Eye (tissue), 1 donor: ENCODE results near the gene TIE1.

ENCODE experiments used
- DNase-seq: peaks from one replicate; pipeline ENCODE4 v3.0.0-alpha.2; 2015

Gene TIE1

DNA sequence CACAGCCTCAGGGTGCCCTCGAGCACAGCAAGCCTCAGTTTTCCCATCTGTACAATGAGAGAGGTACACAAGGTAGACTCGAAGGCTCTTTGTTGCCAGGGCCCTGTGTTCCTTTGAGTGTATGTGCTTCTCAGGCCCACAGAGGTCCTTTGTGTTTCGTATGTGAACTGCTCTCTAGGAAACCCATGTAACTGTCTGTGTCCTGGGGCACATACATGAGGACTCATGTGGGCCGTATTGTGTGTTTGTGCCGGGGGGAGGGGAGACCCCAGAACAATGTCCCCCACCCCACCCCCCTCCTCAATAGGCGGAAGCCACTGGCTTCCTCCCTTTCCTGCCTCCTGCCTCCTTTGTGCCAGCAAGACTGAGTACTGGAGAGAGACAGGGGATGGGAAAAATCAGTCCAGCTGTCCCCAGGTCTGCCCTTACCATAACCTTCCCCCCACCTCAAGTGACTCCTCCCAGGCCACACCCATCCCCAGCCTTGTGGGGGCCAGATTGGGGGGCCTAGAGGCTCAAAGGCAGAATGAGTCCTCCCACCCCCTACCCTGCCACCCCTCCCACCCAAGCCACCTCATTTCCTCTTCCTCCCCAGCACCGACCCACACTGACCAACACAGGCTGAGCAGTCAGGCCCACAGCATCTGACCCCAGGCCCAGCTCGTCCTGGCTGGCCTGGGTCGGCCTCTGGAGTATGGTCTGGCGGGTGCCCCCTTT, at the start of gene TIE1:
Gene TIE1 (plus strand): TSS at position 605 of the 717 bp plus-strand sequence. CDS start 90 bp downstream, at position 695.
- DNase-seq: no peak

DNA sequence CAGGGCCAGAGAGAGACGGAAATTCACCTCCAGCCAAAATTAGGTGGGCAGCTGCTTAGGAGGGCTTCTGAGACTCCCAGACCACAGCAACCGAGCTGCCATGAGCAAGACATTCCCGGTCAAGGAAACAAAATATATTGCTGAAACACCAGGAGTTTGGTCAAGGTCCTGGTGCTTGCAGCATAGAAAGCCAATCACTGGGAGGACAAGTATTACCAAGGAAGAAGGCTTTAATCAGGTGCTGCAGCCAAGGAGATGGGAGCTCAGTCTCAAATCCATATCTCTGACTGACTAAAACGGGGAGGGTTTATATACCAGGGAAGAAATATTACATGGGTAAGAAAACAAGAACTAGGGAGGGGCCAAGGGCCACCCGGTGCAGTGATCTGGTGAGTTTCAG, 49.8 kb upstream of the TIE1 start:
- DNase-seq: no peak

DNA sequence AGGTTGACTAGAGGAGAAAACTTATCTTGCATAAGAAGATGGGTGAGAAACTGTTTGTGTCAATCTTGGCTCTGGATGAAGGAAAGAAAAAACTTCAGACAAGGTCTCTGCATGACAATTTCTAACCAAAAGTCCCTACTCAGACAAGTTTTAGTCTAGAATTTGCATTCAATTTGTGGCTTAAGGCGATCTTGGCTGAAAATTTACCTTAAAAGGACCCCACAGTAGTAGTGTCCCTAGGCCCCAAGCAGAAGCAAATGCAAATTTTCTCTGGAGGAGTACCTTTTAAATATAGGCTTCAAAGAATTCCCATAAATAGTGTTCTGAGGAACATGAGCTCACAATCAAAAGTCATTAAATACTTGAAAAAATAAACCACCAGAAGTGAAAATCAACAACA, 48.6 kb upstream of the TIE1 start:
- no peak for DNase-seq

DNA sequence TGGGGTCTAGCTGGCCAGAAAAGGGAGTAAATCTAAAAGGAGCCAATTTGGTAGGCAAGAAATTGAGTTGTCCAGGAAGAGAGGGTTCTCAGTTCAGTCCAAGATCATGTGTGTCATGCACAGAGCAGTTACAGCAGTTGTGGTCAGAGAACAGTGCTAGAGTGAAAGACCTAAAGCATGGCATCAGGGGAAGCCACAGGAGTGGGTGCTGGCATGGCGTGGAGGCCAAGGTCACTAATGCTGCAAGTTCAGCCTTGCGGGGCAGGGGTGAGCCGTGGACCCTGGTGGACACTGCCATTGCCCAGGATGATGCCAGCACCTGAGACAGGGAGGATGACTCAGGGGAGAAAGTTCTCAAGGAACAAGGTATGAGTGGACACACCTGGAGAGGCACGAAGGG, 47.6 kb upstream of the TIE1 start:
- DNase-seq: no peak

DNA sequence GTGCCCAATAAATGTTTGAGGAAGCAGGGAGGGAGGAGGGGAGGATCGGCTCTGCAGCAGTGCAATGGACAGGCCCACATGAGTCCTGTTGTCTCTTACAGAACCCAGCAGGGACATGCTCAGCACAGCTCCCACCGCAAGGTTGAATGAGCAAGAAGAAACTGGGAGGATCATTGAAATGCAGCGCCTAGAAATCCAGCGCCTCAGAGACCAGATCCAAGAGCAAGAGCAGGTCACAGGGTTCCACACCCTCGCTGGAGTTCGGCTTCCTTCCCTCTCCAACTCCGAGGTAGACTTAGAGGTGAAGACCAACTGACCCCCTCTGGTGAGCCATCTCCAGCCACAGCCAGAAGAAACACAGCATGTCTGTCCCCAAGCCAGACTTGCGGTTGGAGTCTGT, 46.9 kb upstream of the TIE1 start:
- DNase-seq: no peak

DNA sequence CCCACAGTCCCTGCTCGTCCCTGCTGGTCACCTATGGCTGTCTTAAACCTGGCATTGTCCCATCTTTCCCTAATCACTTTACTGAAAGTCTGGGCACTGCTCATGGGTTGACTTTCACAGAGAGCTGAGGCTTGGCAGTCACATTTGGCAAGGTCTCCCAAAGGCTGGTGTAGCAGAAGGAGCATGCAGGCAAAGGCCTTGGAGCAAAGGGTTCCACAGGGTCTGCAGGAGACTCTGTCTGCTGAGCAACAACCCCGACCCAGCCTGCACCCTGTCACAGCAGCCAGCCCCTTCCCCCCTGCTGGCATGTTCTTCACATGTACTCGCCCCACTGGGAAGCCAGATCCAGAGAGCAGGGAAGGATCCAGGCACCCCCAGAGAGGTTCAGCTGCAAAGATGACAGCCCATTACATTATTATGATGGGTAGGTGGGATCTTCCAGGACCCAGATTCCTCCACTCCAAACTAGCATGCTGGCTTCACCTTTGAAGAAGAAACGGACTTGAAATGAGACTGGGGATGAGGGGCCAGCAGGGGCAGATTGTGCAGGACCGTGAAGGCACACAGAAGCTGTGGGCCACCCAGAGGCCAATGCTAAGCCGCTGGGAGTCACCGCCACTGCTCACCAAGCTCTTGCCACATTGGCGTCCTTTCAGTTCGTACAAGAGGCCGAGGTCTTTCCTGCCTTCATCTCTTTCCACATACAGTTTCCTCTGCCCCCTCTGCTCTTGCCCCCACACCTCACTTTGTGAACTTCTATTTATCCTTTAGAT, 45.2 kb upstream of the TIE1 start:
- no peak for DNase-seq

DNA sequence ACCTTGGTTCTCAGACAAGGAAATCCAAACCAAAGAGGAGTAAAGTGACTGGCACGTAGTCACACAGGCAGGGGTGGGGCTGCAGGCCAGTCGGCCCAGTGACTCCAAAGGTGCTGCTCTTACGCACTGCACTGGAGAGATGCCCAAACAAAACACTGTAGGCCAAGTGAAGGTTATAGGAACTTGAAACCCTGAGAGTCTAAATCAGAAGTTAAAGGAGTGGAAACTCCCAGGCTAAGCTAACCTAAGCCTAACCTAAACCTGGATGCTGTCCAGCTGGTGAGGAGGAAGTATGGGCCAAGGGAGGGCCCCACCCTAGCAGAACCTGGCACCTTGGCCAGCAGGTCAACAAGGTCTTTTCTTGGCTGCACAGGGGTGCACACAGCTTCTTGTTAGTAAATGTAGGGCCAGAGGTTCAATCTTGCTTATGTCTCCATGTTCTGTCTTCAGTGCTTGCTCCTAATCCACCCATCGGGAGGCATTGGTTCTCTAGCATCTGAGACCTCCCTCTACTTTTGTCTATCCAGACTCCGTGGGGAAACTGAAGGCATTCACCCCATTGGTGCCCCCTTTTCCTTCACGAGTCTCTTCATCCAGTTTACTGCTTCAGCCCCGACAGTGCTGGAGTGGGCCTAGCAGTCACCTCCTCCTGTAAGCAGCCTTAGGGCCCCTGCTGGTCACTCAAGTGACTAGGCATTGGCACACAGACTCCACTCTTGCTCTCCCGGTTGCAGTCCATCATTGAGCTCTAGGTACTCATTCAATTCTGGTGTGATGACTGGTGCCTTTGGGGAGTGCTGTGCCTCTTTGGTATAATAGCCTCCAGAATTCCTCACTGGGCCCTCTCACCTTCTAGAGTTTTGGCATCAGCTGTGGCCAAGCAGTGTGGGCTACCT, 43.9 kb upstream of the TIE1 start:
- DNase-seq: no peak

DNA sequence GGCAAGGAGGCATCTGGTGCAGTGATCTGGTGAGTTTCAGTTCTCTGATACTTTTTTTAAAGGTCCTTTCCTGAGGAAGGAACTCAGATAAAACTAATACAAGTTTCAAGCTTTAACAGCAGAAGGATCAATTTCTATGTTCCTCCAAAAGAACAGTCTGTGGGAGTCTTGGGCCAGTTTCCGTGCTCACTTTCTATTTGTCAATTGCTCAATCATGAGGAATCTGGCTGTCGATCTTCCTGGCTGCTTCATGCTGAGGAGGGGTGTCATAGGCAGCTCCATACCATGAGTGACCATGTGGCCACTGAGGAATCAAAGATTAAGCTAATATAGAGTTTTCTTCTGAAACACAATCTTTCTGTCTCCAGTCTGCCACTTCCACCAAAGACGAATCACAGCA, 42.4 kb upstream of the TIE1 start:
- no peak for DNase-seq

DNA sequence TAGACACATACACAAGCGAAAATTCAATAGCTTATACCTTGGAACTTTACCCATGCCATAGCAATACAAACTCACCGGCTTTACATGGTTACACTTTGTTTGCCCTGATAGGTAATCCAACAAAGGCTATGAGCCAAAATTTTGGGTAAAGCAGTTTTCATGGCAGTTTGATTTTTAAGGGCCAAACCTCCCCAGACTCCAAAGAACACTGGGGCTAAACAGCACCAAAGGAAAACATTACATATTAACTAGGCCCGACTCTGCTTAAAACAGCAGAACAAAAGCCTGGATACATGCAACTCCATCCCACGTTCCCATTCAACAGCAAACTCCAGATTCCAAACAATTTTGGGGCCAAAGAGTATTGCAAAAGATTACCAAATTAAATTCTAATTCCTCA, 35.4 kb upstream of the TIE1 start:
- DNase-seq: no peak

DNA sequence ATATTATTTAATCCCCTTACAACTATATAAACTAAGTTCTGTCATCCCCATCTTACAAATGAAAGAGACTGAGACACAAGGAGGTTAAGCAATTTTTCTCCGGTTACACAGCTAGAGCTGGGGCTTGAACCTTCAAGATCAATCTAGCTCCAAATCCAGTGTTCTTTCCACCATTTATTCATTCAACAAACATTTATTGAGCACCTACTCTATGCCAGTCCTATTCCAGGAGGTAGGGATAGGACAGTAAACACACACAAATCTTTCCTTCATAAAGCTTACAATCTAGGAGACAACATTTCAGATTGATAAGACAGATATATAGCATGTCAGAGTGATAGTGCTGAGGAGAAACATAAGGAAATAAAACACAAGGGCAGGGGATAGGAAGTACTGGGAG, 33.9 kb upstream of the TIE1 start:
- DNase-seq: no peak

DNA sequence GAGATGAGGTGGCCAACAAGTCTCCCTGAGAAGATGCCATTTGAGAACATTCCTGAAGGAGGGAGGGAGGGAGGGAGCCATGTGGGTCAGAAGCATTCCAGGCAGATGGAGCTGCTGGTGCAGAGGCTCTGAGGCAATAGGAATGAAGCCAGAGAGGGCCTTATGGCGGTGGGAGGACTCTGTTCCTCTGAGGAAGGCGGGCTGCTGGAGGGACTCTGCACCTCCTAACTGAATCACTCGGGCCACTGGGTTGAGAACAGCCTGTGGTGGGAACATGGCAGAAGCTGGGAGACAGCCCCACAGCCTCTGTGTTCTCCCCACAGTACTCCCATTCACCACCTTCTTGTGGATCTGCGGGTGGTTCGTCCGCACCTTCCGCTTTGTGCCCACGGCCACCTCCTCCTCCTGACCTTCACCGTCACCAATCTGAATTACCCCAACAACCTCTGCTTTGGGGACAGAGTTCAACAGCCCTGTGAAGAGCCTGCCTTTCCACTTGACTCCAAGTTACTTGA, 33.4 kb upstream of the TIE1 start:
- DNase-seq: no peak

DNA sequence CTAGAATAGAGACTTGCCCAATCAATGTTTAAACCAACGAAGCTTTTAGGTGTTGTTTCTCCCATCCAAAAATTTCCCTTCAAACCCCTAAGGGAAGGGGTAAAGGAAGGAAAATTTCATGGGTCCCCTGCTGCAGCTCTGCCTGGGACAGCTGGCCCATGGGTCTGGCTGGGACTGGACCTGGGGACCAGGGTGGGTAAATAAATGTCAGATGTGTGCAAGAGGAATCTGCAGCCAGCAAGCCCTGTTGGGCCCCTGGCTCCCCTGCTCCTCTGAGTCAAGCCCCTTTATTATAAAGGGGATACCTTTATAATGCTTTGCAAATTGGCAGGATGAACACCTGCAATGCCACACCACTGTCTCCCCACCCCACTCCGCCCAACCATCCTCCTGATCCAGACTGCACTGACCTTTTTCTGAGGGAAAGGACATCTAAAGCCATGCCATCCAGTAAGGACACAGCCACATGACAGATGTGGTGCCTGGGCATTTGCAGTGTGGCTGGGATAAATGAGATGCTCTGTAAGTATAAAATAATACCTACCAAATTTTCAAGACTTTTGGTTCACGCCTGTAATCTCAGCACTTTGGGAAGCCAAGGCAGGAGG, 32.9 kb upstream of the TIE1 start:
- DNase-seq: no peak

DNA sequence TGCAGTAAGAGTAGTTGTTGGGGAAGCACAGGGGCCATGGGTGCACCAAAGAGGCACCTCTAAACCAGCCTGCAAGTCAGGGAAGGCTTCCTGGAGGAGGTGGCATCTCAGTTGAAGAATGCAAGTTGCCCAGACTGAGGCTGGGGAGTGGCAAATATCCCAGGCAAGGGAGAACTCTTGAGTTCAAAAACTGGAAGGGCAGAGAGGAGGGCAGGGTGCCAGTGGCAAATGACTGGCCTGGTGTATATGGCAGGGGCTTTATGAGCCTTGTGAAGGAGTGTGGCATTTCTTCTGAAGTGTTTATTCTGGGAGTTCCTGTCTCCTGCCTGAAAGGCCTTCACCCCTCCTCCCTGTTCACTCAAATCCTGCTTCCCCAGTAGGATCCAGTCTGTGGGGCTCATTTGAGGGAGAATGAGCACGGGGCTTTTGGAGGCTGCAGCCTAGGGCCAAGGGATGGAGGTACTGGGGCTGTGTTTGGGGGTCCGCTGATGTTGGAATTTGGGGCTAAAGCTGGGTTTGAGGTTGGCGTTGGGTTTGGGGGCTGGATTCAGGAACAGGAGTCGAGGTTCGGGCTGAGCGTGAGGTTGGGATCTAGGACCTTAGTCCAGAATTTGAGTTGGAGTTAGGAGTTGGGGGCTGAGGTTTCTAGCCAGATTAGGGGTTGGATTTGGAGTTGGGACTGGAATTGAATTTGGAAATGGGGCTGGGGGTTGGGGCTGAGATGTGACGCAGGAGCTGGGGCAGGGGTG, 31.0 kb upstream of the TIE1 start, which contains the start of gene TMEM125:
Gene TMEM125 (plus strand): TSS at position 357 of the 749 bp plus-strand sequence. CDS start 2,740 bp downstream, outside the sequence.
- no peak for DNase-seq

DNA sequence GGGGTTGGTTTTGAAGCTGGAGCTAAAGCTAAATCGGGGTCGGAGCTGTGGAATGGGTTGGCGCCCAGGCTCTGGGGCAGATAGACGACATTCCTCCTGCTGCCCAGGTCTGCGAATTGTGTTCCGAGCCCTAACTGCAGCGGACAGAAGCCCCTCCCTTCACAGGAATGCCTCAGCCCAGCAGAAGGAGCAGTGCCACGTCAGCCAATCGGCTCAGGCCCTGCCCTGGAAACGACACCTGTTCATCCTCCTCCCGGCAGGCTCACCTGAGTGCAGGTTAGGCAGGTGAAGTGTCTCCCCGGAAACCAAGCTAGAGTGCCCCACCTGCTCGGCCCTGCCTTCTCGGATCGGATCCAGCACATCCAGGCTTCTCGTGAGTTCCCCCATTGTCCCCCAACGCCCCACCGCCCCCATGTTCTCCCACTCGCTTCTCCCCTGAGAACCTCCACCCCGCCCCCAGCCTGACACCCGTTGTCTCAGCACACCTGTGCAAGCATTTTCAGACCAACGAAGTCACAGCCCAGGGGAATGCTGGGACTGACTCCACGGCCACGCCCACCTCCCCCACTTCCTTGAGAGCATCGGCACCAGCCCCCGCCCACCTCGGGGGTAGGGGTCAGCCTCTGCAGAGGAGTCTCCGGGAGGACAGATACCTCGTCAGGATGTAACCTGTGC, 30.2 kb upstream of the TIE1 start:
- DNase-seq: peak; percentile 52

DNA sequence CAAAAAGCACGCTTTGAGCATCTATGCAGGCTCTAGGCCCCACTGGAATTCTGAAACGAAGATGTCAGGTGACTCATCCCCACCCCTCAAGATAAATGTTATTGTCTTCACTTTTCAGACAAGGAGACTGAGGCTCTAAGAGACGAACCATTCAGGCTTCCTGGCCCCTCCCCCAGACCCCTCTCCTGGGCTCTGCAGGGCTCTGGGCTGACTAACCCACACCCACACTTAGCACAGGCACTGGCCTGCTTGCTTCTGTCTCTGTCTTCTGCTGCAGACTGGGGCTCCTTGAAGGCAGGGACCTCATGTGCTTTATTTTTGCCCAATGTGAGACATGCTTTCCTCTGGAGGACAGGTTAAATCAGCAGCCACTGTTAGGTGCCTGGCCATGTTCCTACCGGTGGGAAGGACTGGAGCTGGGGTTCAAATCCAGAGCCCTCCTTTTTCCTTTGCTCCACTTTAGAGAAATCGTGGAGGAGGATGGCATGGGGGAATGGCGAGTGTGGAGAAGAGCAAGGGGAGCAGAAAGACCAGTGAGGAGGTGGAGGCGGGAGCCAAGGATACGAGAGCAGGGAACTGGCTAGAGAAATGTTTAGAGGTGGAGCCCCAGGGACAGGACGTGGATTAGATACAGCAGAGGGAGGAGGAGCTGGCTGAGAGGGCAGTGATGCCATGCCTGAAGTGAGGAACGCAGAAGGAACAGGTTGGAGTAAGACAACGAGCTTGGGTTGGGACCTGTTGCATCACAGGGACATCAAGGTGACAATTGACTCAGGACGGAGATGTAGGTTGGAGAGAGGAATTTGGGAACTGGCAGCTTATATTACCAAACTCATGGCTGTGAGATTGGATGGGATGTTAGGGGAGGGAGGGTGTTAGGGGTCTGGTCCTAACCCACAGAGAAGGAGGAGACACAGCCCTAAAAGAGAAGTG, 29.3 kb upstream of the TIE1 start:
- no peak for DNase-seq

DNA sequence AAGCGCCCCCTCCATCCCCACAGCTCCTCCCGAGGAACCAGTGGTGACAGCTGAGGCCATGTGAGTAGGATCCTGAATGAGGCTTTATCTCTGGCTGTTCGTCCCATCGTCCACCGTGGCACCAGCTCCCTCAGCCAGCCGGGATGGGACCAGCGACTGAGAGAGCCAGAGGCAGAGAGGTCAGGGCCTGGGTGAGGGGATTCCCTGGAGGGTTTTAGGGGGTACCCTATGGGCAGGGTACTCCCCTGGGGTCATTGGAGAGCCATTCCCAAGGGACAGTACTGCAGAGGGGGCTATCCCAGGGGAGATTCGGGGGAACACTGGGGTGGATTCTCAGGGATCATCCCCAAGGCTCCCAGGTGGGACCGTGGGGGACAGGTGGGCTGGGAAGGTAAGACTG, 28.6 kb upstream of the TIE1 start:
- DNase-seq: no peak

DNA sequence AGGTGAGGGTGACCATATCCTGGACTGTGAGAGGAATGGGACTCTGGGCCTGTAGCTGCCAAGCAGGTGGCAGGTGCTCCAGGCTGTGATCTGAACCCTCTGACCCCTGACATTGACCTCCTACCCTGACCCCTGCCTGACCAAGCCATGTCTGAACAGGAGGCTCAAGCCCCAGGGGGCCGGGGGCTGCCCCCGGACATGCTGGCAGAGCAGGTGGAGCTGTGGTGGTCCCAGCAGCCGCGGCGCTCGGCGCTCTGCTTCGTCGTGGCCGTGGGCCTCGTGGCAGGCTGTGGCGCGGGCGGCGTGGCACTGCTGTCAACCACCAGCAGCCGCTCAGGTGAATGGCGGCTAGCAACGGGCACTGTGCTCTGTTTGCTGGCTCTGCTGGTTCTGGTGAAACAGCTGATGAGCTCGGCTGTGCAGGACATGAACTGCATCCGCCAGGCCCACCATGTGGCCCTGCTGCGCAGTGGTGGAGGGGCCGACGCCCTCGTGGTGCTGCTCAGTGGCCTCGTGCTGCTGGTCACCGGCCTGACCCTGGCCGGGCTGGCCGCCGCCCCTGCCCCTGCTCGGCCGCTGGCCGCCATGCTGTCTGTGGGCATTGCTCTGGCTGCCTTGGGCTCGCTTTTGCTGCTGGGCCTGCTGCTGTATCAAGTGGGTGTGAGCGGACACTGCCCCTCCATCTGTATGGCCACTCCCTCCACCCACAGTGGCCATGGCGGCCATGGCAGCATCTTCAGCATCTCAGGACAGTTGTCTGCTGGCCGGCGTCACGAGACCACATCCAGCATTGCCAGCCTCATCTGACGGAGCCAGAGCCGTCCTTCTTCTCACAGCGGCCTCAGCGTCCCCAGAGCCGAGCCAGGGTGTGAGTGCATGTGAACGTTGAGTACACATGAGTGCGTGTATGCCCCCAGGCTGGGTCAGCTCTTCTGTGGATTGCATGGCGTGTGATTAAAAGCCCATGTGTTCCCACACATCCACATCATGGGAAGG, 27.9 kb upstream of the TIE1 start:
- DNase-seq: no peak

DNA sequence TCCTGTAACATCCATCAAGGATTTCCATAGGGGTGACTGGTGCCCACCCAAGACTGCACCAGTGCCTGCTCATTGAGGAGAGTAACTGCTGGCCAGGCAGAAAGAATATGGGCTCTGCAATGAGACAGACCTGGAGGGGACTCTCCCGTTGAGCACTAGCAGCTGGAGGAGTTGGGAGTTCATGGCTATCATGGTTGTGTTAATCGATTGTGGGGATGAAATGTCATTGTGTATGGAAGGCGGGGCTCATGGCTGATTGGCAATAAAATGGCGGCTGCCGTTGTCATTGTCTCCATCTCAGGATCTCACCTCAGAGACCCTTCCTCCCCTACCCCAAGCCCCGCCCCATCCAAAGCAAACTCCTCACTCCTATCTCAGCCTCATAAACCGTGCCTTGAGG, 27.1 kb upstream of the TIE1 start:
- DNase-seq: no peak
